Neutrophil (primary cell): ENCODE data around the gene TNIK.

Experiments used
- H3K27ac ChIP-seq: fragments of 200-600 bp; sonication (generic); 2 replicates; pipeline ENCODE4 v1.5.1; 2016; ENCODE audit warnings: mild to moderate bottlenecking, moderate library complexity
- H3K27me3 ChIP-seq: fragments of 200-600 bp; sonication (generic); 2 replicates; pipeline ENCODE4 v1.6.0; 2016; ENCODE audit warnings: mild to moderate bottlenecking
- H3K36me3 ChIP-seq: fragments of 200-600 bp; sonication (generic); 2 replicates; pipeline ENCODE4 v1.5.1; 2017
- H3K4me1 ChIP-seq, 2 experiments: fragments of 200-600 bp in 1 of 2; sonication (generic) in 1 of 2; 1 replicate in 1 of 2; 2 replicates in 1 of 2; pipeline versions ENCODE4 v1.5.1 to v1.6.1; 2013 to 2016; ENCODE audit warnings: low read depth in 1 of 2, low read length in 1 of 2, mild to moderate bottlenecking in 1 of 2, moderate library complexity in 1 of 2; ENCODE audit not compliant: control insufficient read depth in 1 of 2, insufficient read depth in 1 of 2
- H3K4me3 ChIP-seq, 2 experiments: fragments of 200-600 bp in 1 of 2; sonication (generic) in 1 of 2; 1 replicate in 1 of 2; 2 replicates in 1 of 2; pipeline ENCODE4 v1.5.1; 2013 to 2016; ENCODE audit warnings: low read depth in 1 of 2, low read length in 1 of 2, mild to moderate bottlenecking in 1 of 2, moderate library complexity in 1 of 2
- H3K9me3 ChIP-seq: fragments of 200-600 bp; sonication (generic); 2 replicates; pipeline ENCODE4 v1.5.1; 2016
- CTCF ChIP-seq: fragments of 200-600 bp; sonication (generic); IDR thresholded peaks from 2 replicates; pipeline ENCODE4 v1.5.1; 2016; ENCODE audit warnings: antibody characterized with exemption

TNIK gene

GRCh38 chr3:171358181-171358880 is 101.9 kb downstream of the TNIK start:
- Histone ChIP-seq H3K27ac (no peak overlapping the region), H3K9me3 (no peaks in the 10 kb centered on the region), H3K27me3 (no peaks in the 10 kb centered on the region), H3K4me1 (peaks cover 0 to 8% of the 10 kb centered on the region in 2 experiments), H3K36me3 (no peaks in the 10 kb centered on the region), H3K4me3 (no peak overlapping the region)
- no peak for TF ChIP-seq CTCF

GRCh38 chr3:171357721-171358120 is 102.5 kb downstream of the TNIK start:
- H3K27ac ChIP-seq, result no peak overlapping the region
- H3K4me1 ChIP-seq, result peaks cover 0 to 8% of the 10 kb centered on the region in 2 experiments
- H3K36me3 ChIP-seq, result no peaks in the 10 kb centered on the region
- no peaks in the 10 kb centered on the region for H3K9me3 ChIP-seq
- no peak overlapping the region for H3K4me3 ChIP-seq
- no peak for TF ChIP-seq CTCF
- no peaks in the 10 kb centered on the region for H3K27me3 ChIP-seq

- no peak for TF ChIP-seq CTCF
- Histone ChIP-seq H3K9me3 (no peaks in the 10 kb centered on the region), H3K27ac (no peak overlapping the region), H3K27me3 (no peaks in the 10 kb centered on the region), H3K36me3 (no peaks in the 10 kb centered on the region), H3K4me3 (no peak overlapping the region), H3K4me1 (peaks cover 0 to 8% of the 10 kb centered on the region in 2 experiments)
Measured at GRCh38 chr3:171356251-171356650, 104.0 kb downstream of the TNIK start.

GRCh38 chr3:171354706-171355582 is 105.3 kb downstream of the TNIK start:
- no peak overlapping the region for H3K4me3 ChIP-seq
- no peak for TF ChIP-seq CTCF
- no peaks in the 10 kb centered on the region for H3K9me3 ChIP-seq
- peaks cover 0 to 8% of the 10 kb centered on the region in 2 experiments for H3K4me1 ChIP-seq
- no peak overlapping the region for H3K27ac ChIP-seq
- H3K36me3 ChIP-seq, result no peaks in the 10 kb centered on the region
- H3K27me3 ChIP-seq, result no peaks in the 10 kb centered on the region

- H3K4me1 ChIP-seq, result peaks cover 0 to 4% of the 10 kb centered on the region in 2 experiments
- no peak for TF ChIP-seq CTCF
Measured at GRCh38 chr3:171354049-171354705, 106.0 kb downstream of the TNIK start.

More at GRCh38 chr3:171354049-171354705, 106.0 kb downstream of the TNIK start:
- Histone ChIP-seq H3K4me3 (no peak overlapping the region), H3K27me3 (no peaks in the 10 kb centered on the region), H3K27ac (no peak overlapping the region), H3K9me3 (no peaks in the 10 kb centered on the region), H3K36me3 (no peaks in the 10 kb centered on the region)
